AG04450 (cell line): Measurements from ENCODE around the gene TGDS. TPM values are rescaled to one million over a fixed set of nuclear protein-coding genes. Genes with fewer than 3 reads are reported as not detected.

Experiments used
- CTCF ChIA-PET: fragments of 300-600, 350-600 bp; formaldehyde crosslinking; extraction: SDS; loops from one replicate; lab custom pipeline; 2022; ENCODE audit warnings: antibody characterized with exemption, inconsistent platforms; lab: Charles Lee
- POLR2A ChIA-PET: fragments of 350-600 bp; formaldehyde crosslinking; extraction: SDS; loops from one replicate; lab custom pipeline; 2021; ENCODE audit warnings: antibody characterized with exemption, inconsistent platforms; lab: Yijun Ruan, JAX
- DNase-seq: peaks from one replicate; pipeline ENCODE4 v3.0.0-alpha.2; 2011; ENCODE audit warnings: low read depth, low spot score
- H3K27ac ChIP-seq: one replicate; pipeline ENCODE4 v1.5.1; 2012; ENCODE audit warnings: low read depth, low read length, control low read depth
- H3K27me3 ChIP-seq: one replicate; pipeline ENCODE4 v1.6.0; 2012; ENCODE audit warnings: low read length; ENCODE audit not compliant: control insufficient read depth, insufficient read depth
- H3K4me3 ChIP-seq: 2 replicates; pipeline ENCODE4 v1.5.1; 2011; ENCODE audit warnings: mild to moderate bottlenecking, low read depth, low read length, control low read depth
- H3K9me3 ChIP-seq: 2 replicates; pipeline ENCODE4 v1.5.1; 2012; ENCODE audit warnings: low read length; ENCODE audit not compliant: control insufficient read depth, insufficient read depth
- CTCF ChIP-seq: IDR thresholded peaks from 2 replicates; pipeline ENCODE4 v1.5.1; 2011; ENCODE audit warnings: low read depth, low read length, control low read depth, inconsistent platforms
- polyA plus RNA-seq: library from polyadenylated mRNA; depleted of rRNA; stranded (reverse); fragments of >200 nt; gene quantifications from 2 replicates; pipeline ENCODE4 v1.2.3, GENCODE V29; 2011

TGDS gene
- polyA plus RNA-seq, 1 experiment, result 21.7 TPM

- DNase-seq, result no peak
- no peaks in the 10 kb centered on the region for H3K27me3 ChIP-seq
- no peak overlapping the region for H3K27ac ChIP-seq
- ChIA-PET CTCF (interaction anchor here (0.6 to 6.7 kb wide), 34 partner anchors 9 to 1901 kb away, joined by 3 to 232 read pairs (median 4); partner anchors contain the start of gene GPR180), POLR2A (interaction anchor here (0.6 kb wide), 1 partner anchor 39 kb away, joined by 3 read pairs; no protein-coding TSS in a partner anchor)
- TF ChIP-seq CTCF, result peak; percentile 58
- H3K4me3 ChIP-seq, result no peak overlapping the region
- H3K9me3 ChIP-seq, result no peaks in the 10 kb centered on the region
Measured at GRCh38 chr13:94617389-94618000, 21.5 kb upstream of the TGDS start.

GRCh38 chr13:94613051-94613450 is 17.1 kb upstream of the TGDS start:
- ChIA-PET POLR2A (no interaction called here), CTCF (interaction anchor here (6.7 kb wide), 1 partner anchor 178 kb away, joined by 232 read pairs; no protein-coding TSS in a partner anchor)
- no peaks in the 10 kb centered on the region for H3K9me3 ChIP-seq
- TF ChIP-seq CTCF, result no peak
- H3K27me3 ChIP-seq, result no peaks in the 10 kb centered on the region
- DNase-seq, result no peak
- no peak overlapping the region for H3K27ac ChIP-seq
- no peak overlapping the region for H3K4me3 ChIP-seq

GRCh38 chr13:94612050-94612449 is 16.1 kb upstream of the TGDS start:
- Histone ChIP-seq H3K9me3 (no peaks in the 10 kb centered on the region), H3K27me3 (no peaks in the 10 kb centered on the region), H3K27ac (no peak overlapping the region), H3K4me3 (no peak overlapping the region)
- DNase-seq, result no peak
- TF ChIP-seq CTCF, result no peak
- POLR2A ChIA-PET, result no interaction called here
- CTCF ChIA-PET, result interaction anchor here (6.7 kb wide), 1 partner anchor 177 kb away, joined by 232 read pairs; no protein-coding TSS in a partner anchor

- POLR2A ChIA-PET, result no interaction called here
- Histone ChIP-seq H3K4me3 (no peak overlapping the region), H3K27me3 (no peaks in the 10 kb centered on the region), H3K27ac (no peak overlapping the region), H3K9me3 (no peaks in the 10 kb centered on the region)
- no peak for DNase-seq
- CTCF ChIA-PET, result no interaction called here
- TF ChIP-seq CTCF, result no peak
Measured at GRCh38 chr13:94610475-94610874, 14.5 kb upstream of the TGDS start.

- Histone ChIP-seq H3K9me3 (no peaks in the 10 kb centered on the region), H3K27ac (no peak overlapping the region), H3K4me3 (no peak overlapping the region), H3K27me3 (no peaks in the 10 kb centered on the region)
- POLR2A ChIA-PET, result no interaction called here
- DNase-seq, result no peak
- no peak for TF ChIP-seq CTCF
- CTCF ChIA-PET, result interaction anchor here (1.5 to 2.4 kb wide), 3 partner anchors 9 to 173 kb away, joined by 6 to 23 read pairs (median 9); no protein-coding TSS in a partner anchor
Measured at GRCh38 chr13:94609196-94609595, 13.2 kb upstream of the TGDS start.
